Mucosa of descending colon (tissue), 3 donors: ENCODE data around the gene LYPLAL1. TPM values are rescaled to one million over a fixed set of nuclear protein-coding genes. Genes with fewer than 3 reads are reported as not detected.
A peak's percentile ranks its signal among the peaks of the same experiment; 100 is the strongest.

ENCODE experiments used
- ATAC-seq: fragments of 200-7000 bp; cut with Tn5 transposase; one replicate; pipeline ENCODE4 v1.9.1; 2020; ENCODE audit warnings: mild to moderate bottlenecking, moderate library complexity
- DNase-seq, 3 donors: peaks; one replicate each; pipeline ENCODE4 v3.0.0-alpha.2; 2020
- H3K36me3 ChIP-seq: fragments of 200-600 bp; one replicate; pipeline ENCODE4 v1.8.0; 2021; ENCODE audit warnings: low read depth, mild to moderate bottlenecking
- H3K4me1 ChIP-seq: fragments of 200-600 bp; one replicate; pipeline ENCODE4 v1.8.0; 2021; ENCODE audit warnings: low read depth, mild to moderate bottlenecking
- H3K4me3 ChIP-seq: fragments of 200-600 bp; one replicate; pipeline ENCODE4 v1.8.0; 2021; ENCODE audit warnings: mild to moderate bottlenecking
- H3K9me3 ChIP-seq: fragments of 200-600 bp; one replicate; pipeline ENCODE4 v1.8.0; 2021; ENCODE audit warnings: mild to moderate bottlenecking
- CTCF ChIP-seq: fragments of 200-600 bp; IDR thresholded peaks from one replicate; pipeline ENCODE4 v1.8.0; 2022; ENCODE audit warnings: antibody characterized with exemption, mild to moderate bottlenecking
- intact Hi-C, 2 donors: fragments of 100-400 bp; cut with DNase I in 1 of 2; cut with micrococcal nuclease in 1 of 2; formaldehyde crosslinking; loops; one replicate each; pipeline versions ENCODE4 v1.11.0 to v1.11.1; 2022; cut with DNase I, micrococcal nuclease
- total RNA-seq, 3 donors: library from RNA; stranded (reverse); fragmentation: NEBNext Ultra II Directional in 2 of 3; extraction: Animal tissue kit (Norgen Biotek cat#: 25700) in 2 of 3; gene quantifications; one replicate each; pipeline versions ENCODE4 v1.2.1 to v1.2.4, GENCODE V29; 2021 to 2023
- donor health status: DM: no; HTN: no; CAD: no; lungs with moderate emphysema.
- donor health status: DM: no; HTN: no; CAD: no.
- donor health status: DM: no; HTN: yes; CAD: no.

Gene LYPLAL1
- total RNA-seq, 3 donors from 2014 or later, result 14.3 to 34.2 (median 21.9) TPM

- Histone ChIP-seq H3K36me3 (no peaks in the 10 kb centered on the region), H3K9me3 (no peaks in the 10 kb centered on the region), H3K4me3 (no peak overlapping the region), H3K4me1 (no peaks in the 10 kb centered on the region)
- DNase-seq, result no peak
- intact Hi-C loops, result no loop called here
- TF ChIP-seq CTCF, result no peak
- no peak for ATAC-seq
Observed at GRCh38 chr1:219161371-219161770, 12.3 kb upstream of the LYPLAL1 start.

- DNase-seq (no peak), ATAC-seq (no peak)
- H3K36me3 ChIP-seq, result no peaks in the 10 kb centered on the region
- no peaks in the 10 kb centered on the region for H3K9me3 ChIP-seq
- H3K4me1 ChIP-seq, result no peaks in the 10 kb centered on the region
- no peak overlapping the region for H3K4me3 ChIP-seq
- intact Hi-C loops, result no loop called here
- TF ChIP-seq CTCF, result no peak
Observed at GRCh38 chr1:219163401-219163954, 10.2 kb upstream of the LYPLAL1 start.

GRCh38 chr1:219171192-219171935, 2.3 kb upstream of the LYPLAL1 start:
- ATAC-seq (no peak), DNase-seq (no peak)
- intact Hi-C loops, result no loop called here

GRCh38 chr1:219172821-219173220, 857 bp upstream of the LYPLAL1 start:
- DNase-seq (no peak), ATAC-seq (no peak)
- no peak overlapping the region for H3K4me3 ChIP-seq
- H3K9me3 ChIP-seq, result no peaks in the 10 kb centered on the region
- peaks cover 13% of the 10 kb centered on the region for H3K4me1 ChIP-seq
- TF ChIP-seq CTCF, result no peak
- intact Hi-C loops, result no loop called here
- H3K36me3 ChIP-seq, result no peaks in the 10 kb centered on the region

More at GRCh38 chr1:219171192-219171935, 2.3 kb upstream of the LYPLAL1 start:
- no peak for TF ChIP-seq CTCF
- Histone ChIP-seq H3K36me3 (no peaks in the 10 kb centered on the region), H3K4me3 (no peak overlapping the region), H3K9me3 (no peaks in the 10 kb centered on the region), H3K4me1 (peaks cover 11% of the 10 kb centered on the region)

GRCh38 chr1:219173434-219173757, 282 bp upstream of the LYPLAL1 start:
- no peak for ATAC-seq
- intact Hi-C loops, result no loop called here
- Histone ChIP-seq H3K4me3 (peak overlapping the region; percentile 50), H3K9me3 (no peaks in the 10 kb centered on the region), H3K4me1 (peaks cover 19% of the 10 kb centered on the region), H3K36me3 (no peaks in the 10 kb centered on the region)
- TF ChIP-seq CTCF, result no peak
- no peak for DNase-seq
